ENCODE data around the gene BPIFB1.

DNA sequence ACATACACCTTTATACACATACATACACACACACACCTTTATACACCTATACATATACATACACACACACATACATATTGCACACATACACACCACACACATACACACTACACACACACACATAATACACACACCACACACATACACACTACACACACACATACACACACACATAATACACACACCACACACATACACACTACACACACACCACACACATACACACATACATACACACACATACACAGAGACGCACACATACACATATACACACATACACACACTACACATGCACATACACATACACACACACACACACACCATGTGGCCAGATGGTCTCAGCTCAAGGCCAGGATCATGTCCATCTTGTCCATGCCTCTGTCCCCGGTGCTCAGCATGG lies 25.7 kb downstream of the BPIFB1 start:
- TF ChIP-seq, protein P1, sequence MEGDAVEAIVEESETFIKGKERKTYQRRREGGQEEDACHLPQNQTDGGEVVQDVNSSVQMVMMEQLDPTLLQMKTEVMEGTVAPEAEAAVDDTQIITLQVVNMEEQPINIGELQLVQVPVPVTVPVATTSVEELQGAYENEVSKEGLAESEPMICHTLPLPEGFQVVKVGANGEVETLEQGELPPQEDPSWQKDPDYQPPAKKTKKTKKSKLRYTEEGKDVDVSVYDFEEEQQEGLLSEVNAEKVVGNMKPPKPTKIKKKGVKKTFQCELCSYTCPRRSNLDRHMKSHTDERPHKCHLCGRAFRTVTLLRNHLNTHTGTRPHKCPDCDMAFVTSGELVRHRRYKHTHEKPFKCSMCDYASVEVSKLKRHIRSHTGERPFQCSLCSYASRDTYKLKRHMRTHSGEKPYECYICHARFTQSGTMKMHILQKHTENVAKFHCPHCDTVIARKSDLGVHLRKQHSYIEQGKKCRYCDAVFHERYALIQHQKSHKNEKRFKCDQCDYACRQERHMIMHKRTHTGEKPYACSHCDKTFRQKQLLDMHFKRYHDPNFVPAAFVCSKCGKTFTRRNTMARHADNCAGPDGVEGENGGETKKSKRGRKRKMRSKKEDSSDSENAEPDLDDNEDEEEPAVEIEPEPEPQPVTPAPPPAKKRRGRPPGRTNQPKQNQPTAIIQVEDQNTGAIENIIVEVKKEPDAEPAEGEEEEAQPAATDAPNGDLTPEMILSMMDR (conservative IDR thresholded peaks at IDR 0.05 in 1 of 2, IDR thresholded peaks at IDR 0.05 in 1 of 2; ENCODE audit: low read depth in 1 of 2, low read length in 2 of 2): no peak
- TF ChIP-seq EZH2 (IDR thresholded peaks at IDR 0.05; ENCODE audit: low read length, missing control alignments): no peak

Measured in fibroblast of lung (primary cell).